GM19025 (cell line): Measurements from ENCODE around the gene LHPP.

Experiments used
- ATAC-seq: cut with Tn5 transposase; IDR thresholded peaks from one replicate; pipeline ENCODE4 v1.9.1; 2021; ENCODE audit warnings: mild to moderate bottlenecking, low read depth, moderate library complexity; ENCODE audit not compliant: unreplicated experiment

The LHPP gene

DNA sequence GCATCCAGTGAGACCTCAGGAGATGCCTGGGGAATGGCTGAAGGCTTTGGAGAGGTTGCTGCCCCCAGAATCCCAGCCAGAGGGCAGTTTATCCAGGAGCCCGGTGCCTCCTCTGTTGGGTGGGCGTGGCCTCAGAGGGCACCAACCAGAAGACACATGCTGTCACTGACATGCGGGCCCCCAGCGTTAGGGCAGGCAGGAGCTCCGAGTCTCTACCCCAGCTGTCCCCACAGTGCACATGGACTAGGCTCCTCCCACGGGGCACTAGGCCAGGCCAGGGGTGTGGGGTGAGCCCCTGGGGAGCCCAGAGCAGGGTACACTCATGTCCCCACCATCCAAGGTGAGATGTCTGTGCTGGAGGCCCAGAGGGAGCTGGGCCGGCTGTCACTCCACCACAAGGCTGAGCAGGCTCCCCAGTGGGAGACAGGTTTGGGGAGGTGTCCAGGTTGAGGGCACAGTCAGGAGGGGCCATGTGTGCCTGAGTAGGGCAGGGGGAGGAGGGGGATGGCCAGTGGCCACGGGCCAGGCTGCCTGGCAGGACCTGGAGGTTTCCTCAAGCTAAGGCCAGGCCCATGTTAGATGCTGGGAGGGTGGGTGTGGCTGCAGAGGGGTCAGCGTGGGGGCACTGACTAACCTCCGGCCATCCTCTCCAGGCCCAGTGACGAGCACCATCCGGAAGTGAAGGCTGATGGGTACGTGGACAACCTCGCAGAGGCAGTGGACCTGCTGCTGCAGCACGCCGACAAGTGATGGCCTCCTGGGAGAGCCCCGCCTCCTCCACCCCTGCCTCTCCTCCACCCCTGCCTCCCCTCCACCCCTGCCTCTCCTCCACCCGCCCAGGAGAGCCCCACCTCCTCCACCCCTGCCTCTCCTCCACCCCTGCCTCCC is 151.2 kb downstream of the LHPP start:
- ATAC-seq: no peak

GRCh38 chr10:124614003-124614659 is 152.5 kb downstream of the LHPP start:
- ATAC-seq: peak; percentile 45

DNA sequence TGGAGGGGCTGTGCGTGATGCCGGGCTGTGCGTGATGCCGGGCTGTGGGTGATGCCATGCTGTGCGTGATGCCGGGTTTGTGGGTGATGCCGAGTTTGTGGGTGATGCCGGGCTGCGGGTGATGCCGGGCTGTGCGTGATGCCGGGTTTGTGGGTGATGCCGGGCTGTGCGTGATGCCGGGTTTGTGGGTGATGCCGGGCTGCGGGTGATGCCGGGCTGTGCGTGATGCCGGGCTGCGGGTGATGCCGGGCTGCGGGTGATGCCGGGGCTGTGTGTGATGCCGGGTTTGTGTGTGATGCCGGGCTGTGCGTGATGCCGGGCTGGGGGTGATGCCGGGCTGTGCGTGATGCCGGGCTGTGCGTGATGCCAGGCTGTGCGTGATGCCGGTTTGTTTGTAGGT is 153.6 kb downstream of the LHPP start:
- no peak for ATAC-seq

- no peak for ATAC-seq
Measured at GRCh38 chr10:124616040-124616835, 154.6 kb downstream of the LHPP start.

GRCh38 chr10:124616836-124617130 is 155.2 kb downstream of the LHPP start:
- no peak for ATAC-seq

GRCh38 chr10:124618470-124619073 is 156.9 kb downstream of the LHPP start:
- ATAC-seq: no peak

DNA sequence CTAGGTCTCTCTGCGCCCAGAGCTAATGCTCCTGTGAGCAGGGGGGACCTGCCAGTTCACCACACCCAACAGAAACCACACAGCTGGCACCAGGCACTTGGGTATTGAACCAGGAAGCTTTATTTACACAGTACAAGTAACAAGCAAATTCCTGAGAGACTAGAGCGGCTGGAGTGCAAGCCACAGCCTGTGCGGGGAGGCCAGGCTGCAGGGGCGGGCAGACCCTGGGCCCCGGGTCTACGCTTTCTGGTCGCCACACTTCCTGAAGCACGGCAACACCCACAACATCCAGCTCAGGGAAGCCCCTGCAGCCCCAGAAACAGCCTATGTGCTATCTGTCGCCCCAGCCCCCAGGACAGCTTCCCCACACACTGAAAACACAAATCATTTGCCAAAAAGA is 157.6 kb downstream of the LHPP start:
- ATAC-seq: no peak

DNA sequence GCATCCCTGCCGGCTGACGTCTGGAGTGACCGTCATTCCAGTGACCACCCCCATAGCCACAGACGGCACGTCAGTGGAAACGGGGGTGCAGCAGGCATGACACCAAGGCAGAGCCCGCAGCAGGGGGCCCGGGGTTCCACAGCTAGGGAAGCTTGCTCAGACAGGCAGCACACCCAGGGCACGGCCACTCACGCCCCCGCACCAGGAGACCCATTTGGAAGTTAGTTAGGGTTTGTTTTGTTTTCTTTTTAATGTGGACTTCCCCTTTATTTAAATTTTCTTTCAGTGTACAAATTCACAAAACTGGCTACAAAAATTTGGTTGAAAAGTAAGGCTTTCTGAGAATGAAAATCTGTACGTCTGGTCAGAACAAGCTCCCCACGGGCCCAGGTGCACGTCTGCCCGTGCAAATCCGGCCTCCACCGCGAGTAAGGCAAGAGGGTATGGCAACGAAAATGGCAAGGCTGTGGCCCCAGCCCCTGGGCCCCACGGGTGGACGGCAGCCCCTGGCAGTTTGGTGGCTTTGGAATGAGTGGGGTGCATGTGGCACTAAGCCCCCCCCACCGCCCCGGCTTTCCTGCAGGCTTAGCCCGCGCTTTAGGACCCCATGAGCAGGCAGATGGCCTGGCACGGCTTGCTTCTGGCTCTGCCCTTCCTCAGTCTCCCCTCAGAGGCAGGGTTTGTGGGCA is 158.3 kb downstream of the LHPP start:
- peak; percentile 59 for ATAC-seq

- no peak for ATAC-seq
Measured at GRCh38 chr10:124621637-124622036, 160.0 kb downstream of the LHPP start.

DNA sequence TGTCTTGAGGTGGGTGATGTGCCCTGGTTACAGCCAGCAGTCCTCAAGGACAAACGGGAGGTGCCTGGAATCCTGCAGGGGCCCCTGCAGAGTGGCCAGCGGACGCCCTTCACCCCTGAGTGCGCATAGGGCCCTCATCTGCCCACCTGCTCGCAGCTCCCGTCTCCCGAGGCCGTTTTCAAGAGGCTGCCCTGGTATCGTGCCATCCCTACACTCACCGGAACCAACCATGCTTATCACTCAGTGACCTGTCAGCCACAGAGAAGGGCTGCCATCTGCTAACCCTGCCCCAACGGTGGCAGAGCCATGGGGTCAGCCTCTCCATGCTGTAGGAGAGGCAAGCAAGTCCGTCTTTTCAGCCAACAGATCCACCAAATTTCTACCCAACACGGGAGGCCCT is 160.5 kb downstream of the LHPP start:
- no peak for ATAC-seq

DNA sequence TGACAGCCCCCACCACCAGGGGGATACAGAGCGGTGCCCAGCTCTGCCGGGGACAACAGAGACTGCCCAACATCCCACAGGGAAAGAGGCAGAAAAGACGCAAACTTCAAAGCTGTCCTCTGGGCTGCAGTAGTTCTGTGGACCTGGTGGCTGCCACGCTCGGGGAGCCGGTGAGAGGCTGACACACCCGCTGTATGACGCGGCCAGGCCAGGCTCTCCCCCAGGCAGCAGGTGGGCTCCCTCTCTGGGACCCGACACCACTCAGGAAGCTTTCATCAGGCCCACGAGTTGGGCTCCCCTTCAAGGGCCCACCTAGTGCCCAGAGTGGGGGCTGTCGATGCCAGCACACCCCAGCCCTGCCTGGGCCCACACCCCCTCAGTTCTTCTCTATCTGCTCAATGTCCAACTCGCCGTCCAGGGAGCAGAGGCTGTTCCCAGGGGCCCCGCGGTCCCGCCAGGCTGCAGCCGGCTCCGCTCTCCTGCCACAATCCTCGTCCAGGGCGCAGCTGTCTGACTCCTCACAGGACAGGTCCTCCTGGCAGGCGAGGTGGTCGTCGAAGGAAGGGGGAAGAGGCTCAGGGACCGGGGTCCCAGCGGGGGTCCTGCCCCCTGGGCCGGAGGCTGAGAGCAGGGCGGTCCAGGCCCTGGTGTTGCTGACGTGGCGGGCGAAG is 161.4 kb downstream of the LHPP start:
- ATAC-seq: no peak

GRCh38 chr10:124624006-124624405 is 162.4 kb downstream of the LHPP start:
- ATAC-seq: no peak

DNA sequence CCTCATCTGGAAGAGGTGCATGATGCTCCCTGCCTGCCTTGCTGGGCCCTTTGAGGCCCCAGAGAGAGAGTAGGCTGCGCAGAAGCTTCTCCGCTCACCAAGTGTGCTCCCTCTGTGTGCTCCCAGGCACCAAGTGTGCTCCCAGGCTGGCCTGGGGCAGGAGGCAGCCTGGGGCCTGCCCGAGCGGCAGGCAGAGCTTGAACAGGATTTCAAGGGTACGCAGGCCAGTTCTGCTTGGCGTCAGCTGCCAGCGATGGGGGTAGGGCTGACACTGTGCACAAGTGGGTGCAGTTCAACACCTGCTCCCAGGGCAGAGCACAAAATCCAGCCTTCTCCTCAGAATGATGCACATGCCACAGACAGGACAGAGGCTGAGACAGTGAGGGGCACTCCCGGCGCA is 162.8 kb downstream of the LHPP start:
- no peak for ATAC-seq

- ATAC-seq: no peak
Measured at GRCh38 chr10:124624895-124625294, 163.3 kb downstream of the LHPP start.

DNA sequence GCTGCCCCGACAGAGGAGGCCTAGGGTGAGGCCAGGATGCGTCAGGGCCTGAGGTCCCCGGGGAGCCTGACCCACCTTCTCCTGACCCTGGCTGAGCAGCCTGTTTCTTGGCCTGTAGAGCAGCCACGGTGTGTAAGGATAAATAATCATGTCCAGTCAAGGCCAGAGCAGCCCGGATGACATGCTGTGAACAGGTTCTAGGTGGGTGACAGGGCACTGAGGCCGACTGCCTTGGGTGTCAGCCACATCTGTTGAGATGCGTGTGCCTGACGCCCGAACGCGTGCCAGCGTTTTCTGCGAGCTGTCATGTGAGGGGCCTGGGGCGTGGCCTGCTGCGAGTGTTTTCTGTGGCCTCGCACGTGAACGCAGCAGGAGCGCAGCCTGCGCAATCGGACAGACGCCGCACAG is 164.2 kb downstream of the LHPP start:
- no peak for ATAC-seq

DNA sequence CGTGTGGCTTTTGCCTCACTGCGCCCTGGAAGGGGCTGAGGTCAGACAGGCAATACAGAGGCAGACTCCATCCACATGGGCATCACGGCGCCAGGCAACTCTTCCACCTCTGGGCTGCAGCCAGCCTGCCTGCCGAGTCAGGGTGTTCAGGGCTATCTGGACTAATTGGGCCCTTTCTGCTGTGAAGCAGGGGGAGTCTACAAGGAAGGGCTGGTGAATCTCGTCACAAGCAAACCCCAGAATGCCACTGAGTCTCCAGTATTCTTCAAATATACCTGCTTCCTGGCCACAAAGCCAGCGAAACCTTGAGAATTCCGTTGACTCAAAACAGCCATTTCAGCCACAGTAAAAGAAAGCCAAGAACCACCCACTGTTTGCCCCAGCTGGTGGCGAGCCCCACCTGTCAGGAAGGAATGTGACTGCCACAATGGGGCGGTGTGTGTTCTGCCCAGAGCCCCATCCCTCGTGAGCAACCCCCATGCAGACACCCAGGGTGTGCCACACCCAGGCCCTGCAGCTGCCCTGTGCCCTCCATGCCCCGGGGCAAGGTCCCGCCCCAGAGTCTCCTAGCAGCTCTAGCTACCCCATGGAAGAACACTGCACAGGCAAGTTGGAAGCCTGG is 165.2 kb downstream of the LHPP start:
- peak; percentile 64 for ATAC-seq

DNA sequence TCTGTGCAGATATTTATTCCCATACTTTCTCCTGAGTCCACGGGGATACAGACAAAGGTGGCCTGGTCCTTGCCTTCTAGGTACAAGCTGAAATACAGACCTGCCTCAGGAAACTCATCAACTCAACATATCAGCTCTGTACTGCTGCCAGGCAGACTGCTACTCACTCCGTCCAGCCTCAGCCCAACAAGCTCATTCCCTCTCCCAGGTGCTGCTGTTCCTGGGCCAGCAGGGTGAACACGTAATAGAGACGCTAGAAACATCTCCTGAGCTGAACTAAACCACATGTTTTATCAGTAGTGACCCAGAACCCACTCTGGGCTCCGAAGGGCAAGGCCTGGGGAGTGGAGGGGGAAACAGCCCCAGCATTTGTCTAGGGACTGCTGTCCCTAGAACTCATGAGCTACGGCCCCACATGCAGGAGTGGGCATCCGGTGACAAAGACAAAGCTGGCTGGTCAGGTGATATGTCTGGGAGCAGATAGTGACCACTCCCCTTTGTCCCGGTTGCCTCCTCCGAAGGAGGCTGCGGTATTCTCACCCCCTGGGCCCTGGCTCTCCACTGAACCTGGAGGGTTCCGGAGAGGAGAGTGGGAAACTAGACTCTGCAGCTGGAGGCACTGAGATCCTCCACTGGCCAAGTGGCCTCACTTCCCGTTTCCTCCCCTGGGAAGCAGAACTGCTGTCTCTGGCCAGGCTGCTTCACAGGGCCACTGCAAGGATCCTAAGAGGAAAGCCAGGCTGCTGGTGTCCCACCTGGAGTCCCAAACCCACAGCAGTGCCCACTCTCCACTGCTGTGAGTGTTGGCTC is 166.4 kb downstream of the LHPP start:
- ATAC-seq: no peak

GRCh38 chr10:124628676-124629021 is 167.0 kb downstream of the LHPP start:
- ATAC-seq: no peak

- no peak for ATAC-seq
Measured at GRCh38 chr10:124629415-124629814, 167.8 kb downstream of the LHPP start.
